Tibial nerve (tissue), 4 donors: ENCODE results near the gene RGS9. TPM values are rescaled to one million over a fixed set of nuclear protein-coding genes. Genes with fewer than 3 reads are reported as not detected.
"Not testable (repeated sequence)": the region's sequence is repeated elsewhere in the genome, so short reads cannot be mapped to it uniquely, and the experiment has no call there.

Experiments
- DNase-seq, 2 donors: peaks; one replicate each; pipeline ENCODE4 v3.0.0-alpha.2; 2019; ENCODE audit warnings: low spot score in 2 of 2
- H3K27ac ChIP-seq, 4 donors: fragments of 200-600 bp; sonication (generic) in 3 of 4; one replicate each; pipeline ENCODE4 v1.5.1; 2017 to 2019; ENCODE audit warnings: mild to moderate bottlenecking in 1 of 4
- H3K27me3 ChIP-seq, 2 donors: fragments of 200-600 bp; sonication (generic) in 1 of 2; one replicate each; pipeline versions ENCODE4 v1.5.1 to v1.6.0; 2017 to 2019
- H3K36me3 ChIP-seq, 3 donors: fragments of 200-600 bp; sonication (generic); one replicate each; pipeline ENCODE4 v1.5.1; 2018 to 2019
- H3K4me1 ChIP-seq, 4 donors: fragments of 200-600 bp; sonication (generic) in 3 of 4; one replicate each; pipeline ENCODE4 v1.5.1; 2017 to 2019
- H3K4me3 ChIP-seq, 4 donors: fragments of 200-600 bp; sonication (generic) in 3 of 4; one replicate each; pipeline ENCODE4 v1.5.1; 2017 to 2019; ENCODE audit warnings: mild to moderate bottlenecking in 1 of 4, moderate library complexity in 1 of 4
- H3K9me3 ChIP-seq, 4 donors: fragments of 200-600 bp; sonication (generic) in 3 of 4; one replicate each; pipeline ENCODE4 v1.5.1; 2017 to 2019
- CTCF ChIP-seq, 5 experiments: fragments of 200-600 bp in 3 of 5; fragments of 450-650 bp in 2 of 5; sonication (generic) in 3 of 5; IDR thresholded peaks; one replicate each; pipeline ENCODE4 v1.5.1; 2016 to 2019; ENCODE audit warnings: antibody characterized with exemption in 5 of 5, mild to moderate bottlenecking in 3 of 5, moderate library complexity in 2 of 5
- EP300 ChIP-seq, 2 donors: sonication (generic); formaldehyde crosslinking; IDR thresholded peaks; one replicate each; pipeline ENCODE4 v1.6.1; 2017; ENCODE audit warnings: antibody characterized with exemption in 2 of 2, mild to moderate bottlenecking in 1 of 2
- POLR2A ChIP-seq, 2 donors: fragments of 450-650 bp; IDR thresholded peaks; one replicate each; pipeline ENCODE4 v1.6.1; 2017; ENCODE audit warnings: antibody characterized with exemption in 2 of 2, mild to moderate bottlenecking in 2 of 2, moderate library complexity in 2 of 2
- WGBS, 2 donors: methylation state at CpG; one replicate each; pipeline ENCODE4 v1.1.5; 2018; 5-methylcytosine and 5-hydroxymethylcytosine counted together
- total RNA-seq, 4 donors: library from RNA; depleted of rRNA; stranded (reverse); fragments of >200 nt; gene quantifications; one replicate each; pipeline ENCODE4 v1.1.0, GENCODE V29; 2016

RGS9 gene
- total RNA-seq, 4 donors from 2014 or later = 10.7 to 15.3 (median 11.3) TPM

- DNase-seq = no peak
- no peaks in the 10 kb centered on the region for H3K36me3 ChIP-seq
- no peak overlapping the region for H3K27ac ChIP-seq
- WGBS, 2 donors = 88 to 92% methylated on average over 2 of the region's 2 CpGs
- TF ChIP-seq EP300 (IDR thresholded peaks at IDR 0.05) (no peak), CTCF (IDR thresholded peaks at IDR 0.05) (no peak), POLR2A (IDR thresholded peaks at IDR 0.05) (no peak)
- H3K4me1 ChIP-seq = peaks cover 0 to 29% (median 12%) of the 10 kb centered on the region in 4 donors
- H3K9me3 ChIP-seq = no peaks in the 10 kb centered on the region
- no peaks in the 10 kb centered on the region for H3K27me3 ChIP-seq
- no peak overlapping the region for H3K4me3 ChIP-seq
Observed at GRCh38 chr17:65109990-65110680, 27.0 kb upstream of the RGS9 start.

- Histone ChIP-seq H3K36me3 (no peaks in the 10 kb centered on the region), H3K4me3 (no peak overlapping the region), H3K27ac (no peak overlapping the region), H3K4me1 (no peaks in the 10 kb centered on the region), H3K27me3 (no peaks in the 10 kb centered on the region), H3K9me3 (no peaks in the 10 kb centered on the region)
- TF ChIP-seq POLR2A (IDR thresholded peaks at IDR 0.05) (no peak), EP300 (IDR thresholded peaks at IDR 0.05) (no peak), CTCF (IDR thresholded peaks at IDR 0.05) (no peak)
- WGBS, 2 donors = 31 to 37% methylated on average over 3 of the region's 3 CpGs
- DNase-seq = no peak
Observed at GRCh38 chr17:65115839-65116238, 21.3 kb upstream of the RGS9 start.

- H3K36me3 ChIP-seq, H3K9me3 ChIP-seq, H3K4me3 ChIP-seq, H3K27ac ChIP-seq, H3K4me1 ChIP-seq, DNase-seq, H3K27me3 ChIP-seq: not testable (repeated sequence)
- WGBS, 2 donors = 45 to 51% methylated on average over 5 of the region's 5 CpGs
Observed at GRCh38 chr17:65116515-65116914, 20.7 kb upstream of the RGS9 start.

- Histone ChIP-seq H3K27me3 (no peaks in the 10 kb centered on the region), H3K36me3 (no peaks in the 10 kb centered on the region), H3K9me3 (no peaks in the 10 kb centered on the region), H3K27ac (no peak overlapping the region), H3K4me3 (no peak overlapping the region), H3K4me1 (peaks cover 0 to 4% (median 0%) of the 10 kb centered on the region in 4 donors)
- TF ChIP-seq EP300 (IDR thresholded peaks at IDR 0.05) (no peak), POLR2A (IDR thresholded peaks at IDR 0.05) (no peak), CTCF (IDR thresholded peaks at IDR 0.05) (no peak)
- 84% methylated on average over 4 of the region's 4 CpGs for WGBS, 2 donors
- DNase-seq = no peak
Observed at GRCh38 chr17:65117384-65118035, 19.7 kb upstream of the RGS9 start.

GRCh38 chr17:65121368-65121767, 15.8 kb upstream of the RGS9 start:
- Histone ChIP-seq H3K27ac (no peak overlapping the region), H3K4me3 (no peak overlapping the region), H3K4me1 (peaks cover 0 to 10% (median 0%) of the 10 kb centered on the region in 4 donors), H3K9me3 (no peaks in the 10 kb centered on the region), H3K36me3 (no peaks in the 10 kb centered on the region), H3K27me3 (no peaks in the 10 kb centered on the region)
- WGBS, 2 donors = 55 to 68% methylated on average over 6 of the region's 6 CpGs
- DNase-seq = no peak
- TF ChIP-seq CTCF (IDR thresholded peaks at IDR 0.05) = no peak
- no peak for TF ChIP-seq EP300 (IDR thresholded peaks at IDR 0.05)
- no peak for TF ChIP-seq POLR2A (IDR thresholded peaks at IDR 0.05)
